Nephron progenitor cell (in vitro differentiated cells): Measurements from ENCODE around the gene KIF1A.

Experiments
- DNase-seq: peaks from one replicate; pipeline ENCODE4 v3.0.0; 2021
- H3K27ac Mint-ChIP-seq: 2 replicates; pipeline ENCODE4 v1.8.0; 2021; ENCODE audit warnings: mild to moderate bottlenecking, moderate library complexity, mixed read lengths
- H3K27me3 Mint-ChIP-seq: 2 replicates; pipeline ENCODE4 v1.8.0; 2021; ENCODE audit warnings: mild to moderate bottlenecking, low read depth, mixed read lengths; ENCODE audit not compliant: poor library complexity
- H3K36me3 Mint-ChIP-seq: 2 replicates; pipeline ENCODE4 v1.8.0; 2021; ENCODE audit warnings: low read depth, mixed read lengths
- H3K4me1 Mint-ChIP-seq: 2 replicates; pipeline ENCODE4 v1.8.0; 2021; ENCODE audit warnings: mixed read lengths
- H3K4me3 Mint-ChIP-seq: 2 replicates; pipeline ENCODE4 v1.8.0; 2021; ENCODE audit warnings: mild to moderate bottlenecking, moderate library complexity, mixed read lengths
- H3K9me3 Mint-ChIP-seq: 2 replicates; pipeline ENCODE4 v1.8.0; 2021; ENCODE audit warnings: mild to moderate bottlenecking, moderate library complexity, mixed read lengths
- TF ChIP-seq, protein P1 (sequence below): fragments of 200-600 bp; sonication (generic); IDR thresholded peaks from 2 replicates; pipeline ENCODE4 v1.5.0; 2021; ENCODE audit warnings: antibody characterized with exemption

The KIF1A gene

DNA sequence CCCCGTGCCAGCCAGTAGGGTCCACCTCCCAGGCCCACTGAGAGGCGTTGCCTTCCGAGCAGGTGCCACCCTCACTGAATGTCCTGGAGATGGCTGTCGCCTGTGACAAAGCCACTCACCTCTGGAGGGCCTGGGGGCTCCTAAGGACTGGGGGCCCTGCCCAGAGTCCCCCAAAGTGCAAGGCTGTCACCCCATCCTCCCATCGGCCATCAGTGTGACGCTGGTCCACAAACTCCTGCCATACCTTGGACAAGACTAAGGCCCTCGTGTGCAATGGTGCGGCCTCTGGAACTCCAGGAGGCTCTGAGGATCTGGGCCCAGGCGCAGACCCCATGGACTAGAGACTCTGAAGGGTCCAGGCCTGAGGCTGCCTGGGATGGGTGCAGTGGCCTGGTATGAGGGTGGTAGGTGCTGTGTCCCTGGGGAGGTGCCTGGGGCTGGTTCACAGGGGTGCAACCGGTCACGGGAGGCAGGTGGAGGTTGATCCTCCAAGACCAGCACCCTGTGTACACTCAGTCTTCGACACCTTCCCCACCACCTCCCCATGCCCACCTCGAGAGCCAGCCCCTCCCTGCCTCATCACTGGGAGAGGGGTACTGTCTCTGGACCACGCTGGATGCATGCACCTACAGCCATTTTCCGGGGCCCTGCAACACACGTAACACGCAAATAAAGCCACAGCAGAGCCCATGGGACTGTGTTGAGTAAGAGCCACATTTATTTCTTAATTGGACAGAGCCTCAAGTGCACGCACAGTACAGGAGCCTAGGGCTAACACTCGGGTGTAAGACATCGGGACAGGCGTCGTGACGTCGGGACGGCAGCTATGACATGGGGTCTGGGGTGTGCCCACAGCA lies 106.7 kb downstream of the KIF1A start:
- H3K4me1 Mint-ChIP-seq = peaks cover 5% of the 10 kb centered on the region
- DNase-seq = no peak
- peaks cover 7% of the 10 kb centered on the region for H3K27me3 Mint-ChIP-seq
- H3K36me3 Mint-ChIP-seq = peaks cover 2% of the 10 kb centered on the region
- H3K9me3 Mint-ChIP-seq = peaks cover 11% of the 10 kb centered on the region
- H3K27ac Mint-ChIP-seq = no peak overlapping the region
- TF ChIP-seq, protein P1, sequence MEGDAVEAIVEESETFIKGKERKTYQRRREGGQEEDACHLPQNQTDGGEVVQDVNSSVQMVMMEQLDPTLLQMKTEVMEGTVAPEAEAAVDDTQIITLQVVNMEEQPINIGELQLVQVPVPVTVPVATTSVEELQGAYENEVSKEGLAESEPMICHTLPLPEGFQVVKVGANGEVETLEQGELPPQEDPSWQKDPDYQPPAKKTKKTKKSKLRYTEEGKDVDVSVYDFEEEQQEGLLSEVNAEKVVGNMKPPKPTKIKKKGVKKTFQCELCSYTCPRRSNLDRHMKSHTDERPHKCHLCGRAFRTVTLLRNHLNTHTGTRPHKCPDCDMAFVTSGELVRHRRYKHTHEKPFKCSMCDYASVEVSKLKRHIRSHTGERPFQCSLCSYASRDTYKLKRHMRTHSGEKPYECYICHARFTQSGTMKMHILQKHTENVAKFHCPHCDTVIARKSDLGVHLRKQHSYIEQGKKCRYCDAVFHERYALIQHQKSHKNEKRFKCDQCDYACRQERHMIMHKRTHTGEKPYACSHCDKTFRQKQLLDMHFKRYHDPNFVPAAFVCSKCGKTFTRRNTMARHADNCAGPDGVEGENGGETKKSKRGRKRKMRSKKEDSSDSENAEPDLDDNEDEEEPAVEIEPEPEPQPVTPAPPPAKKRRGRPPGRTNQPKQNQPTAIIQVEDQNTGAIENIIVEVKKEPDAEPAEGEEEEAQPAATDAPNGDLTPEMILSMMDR = no peak
- no peak overlapping the region for H3K4me3 Mint-ChIP-seq

DNA sequence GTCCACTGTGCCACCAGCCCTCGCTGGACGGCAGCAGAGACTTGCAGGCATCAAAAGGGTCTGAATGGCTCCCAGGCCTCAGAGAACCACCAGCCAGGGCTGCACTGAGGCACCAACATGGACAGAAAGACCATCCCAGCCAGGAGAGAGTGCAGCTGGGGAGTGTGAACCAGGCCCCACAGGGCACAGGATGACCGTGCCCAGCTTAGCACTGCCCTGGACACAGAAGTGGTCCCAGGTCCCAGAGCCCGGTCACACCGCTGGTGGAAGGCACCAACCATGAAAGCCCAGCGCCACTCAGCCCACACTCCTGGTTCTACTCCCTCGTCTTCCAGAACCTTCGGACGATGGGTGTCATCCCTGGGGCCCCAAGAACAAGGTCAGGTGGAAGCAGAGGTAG lies 107.9 kb downstream of the KIF1A start:
- Mint-ChIP-seq H3K4me1 (peaks cover 17% of the 10 kb centered on the region), H3K27me3 (peaks cover 14% of the 10 kb centered on the region), H3K4me3 (no peak overlapping the region), H3K9me3 (peaks cover 12% of the 10 kb centered on the region), H3K36me3 (peaks cover 4% of the 10 kb centered on the region), H3K27ac (no peak overlapping the region)
- DNase-seq = no peak
- TF ChIP-seq, protein P1 = no peak

DNA sequence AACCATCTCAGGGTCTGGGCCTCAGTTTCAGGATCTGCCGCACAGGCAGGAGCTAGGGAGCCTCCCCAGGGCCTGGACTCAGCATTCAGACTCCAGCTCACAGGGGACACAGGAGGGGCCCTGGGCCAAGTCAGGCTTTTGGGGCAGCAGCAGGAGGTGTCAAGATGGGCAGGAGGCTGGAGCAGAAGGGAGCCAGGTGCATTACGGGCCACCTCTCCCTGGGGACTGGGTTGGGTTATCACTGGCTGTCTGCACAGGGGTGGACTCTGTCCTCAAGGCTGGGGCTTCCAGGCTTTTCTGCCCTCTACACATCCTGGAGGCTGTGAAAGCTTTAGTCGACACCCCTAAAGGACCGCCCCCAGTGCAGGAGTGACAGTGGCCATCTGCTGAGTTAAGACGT lies 108.3 kb downstream of the KIF1A start:
- H3K4me3 Mint-ChIP-seq = no peak overlapping the region
- no peak overlapping the region for H3K27ac Mint-ChIP-seq
- TF ChIP-seq, protein P1 = no peak
- peaks cover 14% of the 10 kb centered on the region for H3K27me3 Mint-ChIP-seq
- peaks cover 4% of the 10 kb centered on the region for H3K36me3 Mint-ChIP-seq
- DNase-seq = no peak
- H3K9me3 Mint-ChIP-seq = peaks cover 12% of the 10 kb centered on the region
- H3K4me1 Mint-ChIP-seq = peaks cover 21% of the 10 kb centered on the region

DNA sequence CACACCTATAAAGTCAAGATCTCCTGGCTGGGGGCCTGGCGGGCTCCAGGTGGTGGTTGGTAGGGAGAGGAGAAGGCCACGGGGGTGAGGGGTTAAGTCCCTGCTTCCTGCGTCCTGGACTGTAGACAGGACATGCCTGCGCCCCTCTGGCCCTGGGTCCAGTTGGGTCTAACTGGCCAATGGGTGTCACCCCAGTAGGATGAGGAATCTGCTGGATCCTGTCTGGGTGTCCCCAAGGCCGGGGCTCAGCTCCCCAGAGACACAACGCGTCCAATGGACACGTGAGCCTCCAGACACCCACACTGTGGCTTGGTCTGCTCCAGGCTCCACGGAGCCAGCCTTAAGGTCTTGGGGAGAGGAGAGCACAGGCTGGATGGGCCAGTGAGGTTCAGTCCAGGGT lies 108.7 kb downstream of the KIF1A start:
- DNase-seq = no peak
- Mint-ChIP-seq H3K9me3 (peaks cover 12% of the 10 kb centered on the region), H3K4me3 (no peak overlapping the region), H3K36me3 (peaks cover 4% of the 10 kb centered on the region), H3K4me1 (peaks cover 19% of the 10 kb centered on the region), H3K27ac (no peak overlapping the region), H3K27me3 (peaks cover 12% of the 10 kb centered on the region)
- TF ChIP-seq, protein P1 = no peak

DNA sequence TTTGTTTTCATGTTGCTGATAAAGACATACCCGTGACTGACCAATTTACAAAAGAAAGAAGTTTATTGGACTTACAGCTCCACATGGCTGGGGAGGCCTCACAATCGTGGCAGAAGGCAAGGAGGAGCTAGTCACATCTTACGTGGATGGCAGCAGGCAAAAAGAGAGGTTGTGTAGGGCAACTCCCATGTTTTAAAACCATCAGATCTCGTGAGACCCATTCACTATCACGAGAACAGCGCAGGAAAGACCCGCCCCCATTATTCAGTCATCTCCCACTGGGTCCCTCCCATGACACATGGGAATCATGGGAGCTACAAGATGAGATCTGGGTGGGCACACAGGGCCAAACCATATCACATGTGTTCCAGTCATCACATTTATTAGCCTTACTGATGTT lies 111.6 kb downstream of the KIF1A start:
- no peak for DNase-seq
- Mint-ChIP-seq H3K27ac (no peak overlapping the region), H3K36me3 (peaks cover 4% of the 10 kb centered on the region), H3K9me3 (peaks cover 12% of the 10 kb centered on the region), H3K27me3 (peaks cover 17% of the 10 kb centered on the region), H3K4me1 (peaks cover 31% of the 10 kb centered on the region), H3K4me3 (no peak overlapping the region)
- TF ChIP-seq, protein P1 = no peak

DNA sequence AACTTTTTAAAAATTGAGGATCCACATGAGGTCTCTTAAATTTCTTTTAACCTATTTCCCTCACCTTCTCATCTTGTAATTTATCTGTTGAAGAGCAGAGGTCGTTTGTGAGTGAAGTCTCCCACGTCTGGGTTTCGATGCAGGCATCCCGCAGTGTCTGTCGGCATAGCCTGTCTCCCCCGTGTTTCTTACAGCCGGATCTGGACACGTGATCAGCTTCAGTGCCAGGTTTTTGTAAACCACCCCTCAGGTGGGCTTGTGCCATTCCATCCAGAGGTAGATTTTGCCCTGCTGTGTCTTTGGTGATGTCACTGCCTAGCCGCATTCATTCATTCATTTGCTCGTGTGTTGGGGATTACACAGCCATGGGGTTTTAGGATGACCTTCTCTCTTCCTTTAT lies 112.2 kb downstream of the KIF1A start:
- Mint-ChIP-seq H3K36me3 (peaks cover 4% of the 10 kb centered on the region), H3K27ac (peak overlapping the region; percentile 88), H3K4me3 (no peak overlapping the region), H3K27me3 (peaks cover 17% of the 10 kb centered on the region), H3K4me1 (peaks cover 37% of the 10 kb centered on the region), H3K9me3 (peaks cover 12% of the 10 kb centered on the region)
- TF ChIP-seq, protein P1 = no peak
- DNase-seq = no peak
